ENCODE measurements around the gene NDUFAF7.
"Not testable (repeated sequence)": the region's sequence is repeated elsewhere in the genome, so short reads cannot be mapped to it uniquely, and the experiment has no call there.

The NDUFAF7 gene

DNA sequence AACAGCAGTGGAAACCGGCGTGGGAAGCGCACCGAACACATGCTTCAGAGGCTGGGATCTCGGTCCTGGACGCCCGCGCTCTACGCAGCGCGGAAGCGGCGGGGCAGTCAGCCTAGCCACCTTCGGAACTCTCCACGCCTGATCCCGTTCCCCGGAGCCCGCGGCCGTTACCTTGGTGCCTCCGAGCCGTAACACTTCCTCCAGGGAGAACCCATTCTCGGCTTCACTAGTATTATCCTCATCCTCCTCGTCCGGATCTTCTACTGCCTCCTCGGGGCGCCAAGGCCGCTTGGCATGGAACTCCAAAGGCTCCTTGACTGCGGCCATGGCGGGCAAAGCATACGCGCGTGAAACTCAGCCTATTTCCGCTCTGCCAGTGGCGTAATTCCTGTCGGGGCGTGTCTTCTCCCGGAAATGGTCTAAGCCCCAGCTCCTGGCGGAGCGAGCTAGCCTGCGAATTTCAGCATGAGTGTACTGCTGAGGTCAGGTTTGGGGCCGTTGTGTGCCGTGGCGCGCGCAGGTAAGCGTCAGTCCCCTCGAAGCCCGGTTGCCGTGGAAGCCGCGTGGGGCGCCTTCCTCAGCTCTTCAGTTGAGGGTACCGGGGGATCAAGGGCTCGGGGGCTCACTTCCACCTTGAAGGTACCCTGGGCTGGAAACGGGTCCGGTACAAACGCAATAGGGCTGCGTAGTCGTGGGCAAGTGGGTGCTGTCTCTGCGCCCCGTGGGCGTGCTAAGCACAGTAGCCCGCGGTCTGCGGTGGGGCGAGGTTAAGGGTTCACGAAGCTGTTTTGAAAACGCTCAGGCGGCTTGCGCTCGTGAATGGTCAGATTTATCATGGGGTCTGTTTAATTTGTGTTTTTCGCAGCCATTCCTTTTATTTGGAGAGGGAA lies at the start of gene NDUFAF7, which contains the start of gene CEBPZ:
Gene NDUFAF7 (plus strand): TSS at position 418 of the 890 bp plus-strand sequence. CDS start 48 bp downstream, at position 466.
Gene CEBPZ (minus strand): TSS at position 356 of the 890 bp plus-strand sequence. CDS start 29 bp downstream, at position 327.
- DNase-seq, result peak; percentile 82

GRCh38 chr2:37181726-37182684 lies 49.5 kb upstream of the NDUFAF7 start:
- DNase-seq, result no peak

DNA sequence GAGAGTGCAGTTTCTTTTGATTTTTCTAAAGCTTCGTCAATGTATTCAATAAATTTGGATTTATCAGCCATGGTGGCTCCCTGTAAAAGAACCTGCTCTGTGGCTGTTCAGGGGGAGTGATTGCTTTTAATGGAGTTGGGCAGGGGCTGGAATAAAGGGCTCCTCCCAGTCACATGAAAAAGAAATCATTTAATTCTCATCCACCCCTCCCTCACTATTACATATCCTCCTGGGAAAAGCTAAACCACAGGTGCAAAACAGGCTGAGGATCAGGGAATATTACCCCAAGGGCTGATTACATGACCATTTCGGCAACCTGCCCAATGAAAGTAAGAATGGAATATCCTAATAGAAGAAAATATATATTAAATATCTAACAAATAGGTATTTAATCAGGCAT lies 42.9 kb upstream of the NDUFAF7 start, which contains the start of gene SULT6B1:
Gene SULT6B1 (minus strand): TSS at position 101 of the 400 bp plus-strand sequence. CDS start 30 bp downstream, at position 71.
- no peak for DNase-seq

DNA sequence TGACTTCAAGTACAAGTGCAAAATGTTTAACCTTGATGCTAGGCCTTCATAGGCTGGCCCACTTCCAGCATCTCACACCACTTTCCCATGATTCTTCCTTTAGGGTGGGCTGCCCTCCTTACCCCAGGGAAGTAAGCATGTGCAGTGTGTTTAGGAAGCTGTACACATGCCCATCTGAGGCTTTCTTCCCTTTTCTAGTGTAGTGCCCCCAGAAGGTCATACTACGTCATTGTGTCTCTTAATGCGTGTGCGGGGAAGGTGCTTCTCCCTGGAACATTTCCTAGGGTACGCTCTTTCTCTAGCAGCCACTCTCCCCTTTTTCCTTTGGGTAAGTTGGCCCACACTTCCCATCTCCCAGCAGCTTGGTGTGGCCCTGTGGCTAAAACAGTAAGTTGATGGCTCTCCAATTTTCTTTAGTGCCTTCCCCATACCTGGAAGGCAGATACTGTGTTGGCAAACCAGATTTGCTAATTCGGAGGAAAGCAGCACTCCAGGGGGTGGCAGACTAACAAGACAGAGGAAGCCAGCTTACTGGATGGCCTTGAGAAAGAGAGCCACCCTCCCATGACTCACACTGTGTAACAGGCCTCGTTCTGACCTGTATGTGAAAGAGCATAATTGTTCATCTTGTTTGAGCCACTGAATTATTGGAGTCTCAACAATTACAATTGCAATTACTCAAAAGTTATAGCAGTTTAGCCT lies 41.9 kb upstream of the NDUFAF7 start:
- DNase-seq, result no peak

DNA sequence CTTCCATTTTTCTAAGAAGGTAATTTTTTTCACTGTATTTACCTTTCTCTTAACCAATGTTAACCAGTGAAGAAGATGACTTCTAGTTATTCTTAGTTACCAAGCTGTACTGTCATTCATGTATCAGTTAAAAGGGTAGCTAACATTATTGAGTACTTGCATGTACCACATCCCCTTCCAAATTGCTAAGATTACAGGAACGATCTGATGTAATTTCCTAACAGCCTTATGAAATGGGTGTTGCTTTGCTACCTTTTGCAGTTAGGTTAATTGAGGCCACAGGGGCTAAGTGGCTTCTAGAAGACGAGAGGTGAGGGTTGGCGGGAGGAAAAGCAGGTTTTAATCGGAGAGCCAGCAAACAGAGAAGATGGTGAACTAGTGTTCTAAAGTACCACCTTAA lies 41.2 kb upstream of the NDUFAF7 start:
- no peak for DNase-seq

GRCh38 chr2:37191253-37191652 lies 40.2 kb upstream of the NDUFAF7 start:
- no peak for DNase-seq

- no peak for DNase-seq
Observed at GRCh38 chr2:37191747-37192146, 39.7 kb upstream of the NDUFAF7 start.

DNA sequence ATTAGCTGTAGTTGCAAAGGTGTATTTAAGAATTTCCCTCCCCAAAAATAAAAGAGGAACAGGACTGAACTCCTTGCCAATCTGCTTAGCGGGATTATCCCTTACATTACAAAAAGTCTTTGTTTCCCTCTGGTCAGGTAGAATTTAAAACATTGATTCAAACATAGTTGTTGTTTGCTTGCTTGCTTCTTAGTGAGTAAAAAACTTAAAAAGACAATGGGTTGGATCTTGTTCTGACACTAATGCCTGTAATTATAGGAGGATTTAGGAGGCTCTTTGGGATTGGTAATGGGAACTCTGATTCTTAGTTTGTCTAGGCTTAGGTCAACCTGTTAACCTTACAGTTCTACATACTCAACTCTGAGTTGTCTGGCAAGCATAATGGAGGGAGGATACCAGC lies 38.9 kb upstream of the NDUFAF7 start:
- no peak for DNase-seq

DNA sequence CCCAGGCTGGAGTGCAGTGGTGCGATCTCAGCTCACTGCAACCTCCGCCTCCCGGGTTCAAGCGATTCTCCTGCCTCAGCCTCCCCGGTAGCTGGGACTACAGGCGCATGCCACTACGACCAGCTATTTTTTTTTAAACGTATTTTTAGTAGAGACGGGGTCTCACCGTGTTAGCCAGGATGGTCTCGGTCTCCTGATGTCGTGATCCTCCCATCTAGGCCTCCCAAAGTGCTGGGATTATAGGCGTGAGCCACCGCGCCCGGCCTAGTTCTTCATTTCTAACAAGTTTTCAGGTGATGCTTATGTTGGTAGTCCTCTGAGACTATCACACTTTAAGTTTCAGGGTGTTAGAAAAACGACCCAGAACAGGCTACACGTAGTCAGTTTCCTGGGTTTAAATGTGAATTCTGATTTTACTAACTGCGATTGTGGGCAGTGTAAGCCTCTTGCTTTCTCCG lies 35.6 kb upstream of the NDUFAF7 start:
- DNase-seq, result not testable (repeated sequence)

DNA sequence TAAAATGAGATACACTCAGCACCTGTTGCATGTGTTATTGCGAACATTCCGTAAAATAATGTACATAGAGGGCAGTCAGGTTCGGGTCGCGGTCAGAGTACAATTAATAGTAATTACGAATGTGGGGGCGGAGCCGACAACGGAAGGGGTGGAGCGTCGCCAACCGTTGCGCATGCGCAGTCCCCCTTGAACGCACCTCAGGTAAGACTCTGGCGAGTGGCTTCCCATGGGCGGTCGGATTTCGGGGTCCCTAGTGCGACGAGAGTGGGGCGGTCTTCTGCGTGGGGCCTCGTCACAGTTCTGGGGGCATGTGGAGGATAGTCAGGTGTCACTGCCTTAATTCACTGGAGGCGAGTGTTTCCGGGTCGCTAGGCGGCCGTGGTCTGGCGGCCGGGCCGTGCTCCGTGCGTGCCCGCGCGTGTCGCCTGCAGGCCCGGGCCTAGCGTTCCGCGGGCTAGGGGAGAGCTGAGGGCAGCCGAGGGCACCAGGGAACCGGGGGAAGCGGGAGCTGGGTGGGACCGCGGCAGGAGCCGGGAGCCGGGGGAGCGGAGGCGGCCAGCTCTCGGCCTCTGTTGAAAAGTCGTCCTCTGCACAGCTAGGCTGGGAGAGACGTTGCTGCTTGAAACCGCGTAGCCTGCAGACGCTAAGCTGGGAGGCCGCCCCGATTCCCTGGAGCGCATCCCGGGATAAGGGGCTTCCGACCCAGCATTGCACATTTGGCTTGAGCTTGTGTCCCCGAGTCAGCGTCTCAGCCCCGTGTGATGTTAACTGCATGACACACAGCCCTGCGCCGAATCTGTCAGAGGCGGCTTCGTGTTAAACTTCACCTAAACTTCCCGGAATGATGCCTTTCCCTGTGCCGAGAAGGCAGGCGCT lies 34.9 kb upstream of the NDUFAF7 start, which contains the start of gene CEBPZOS:
Gene CEBPZOS (plus strand): TSS at position 177 of the 876 bp plus-strand sequence. CDS start 3,209 bp downstream, outside the sequence.
- DNase-seq, result peak; percentile 83

- DNase-seq, result no peak
Observed at GRCh38 chr2:37198681-37199065, 32.8 kb upstream of the NDUFAF7 start.

- DNase-seq, result no peak
Observed at GRCh38 chr2:37201208-37201607, 30.2 kb upstream of the NDUFAF7 start.

DNA sequence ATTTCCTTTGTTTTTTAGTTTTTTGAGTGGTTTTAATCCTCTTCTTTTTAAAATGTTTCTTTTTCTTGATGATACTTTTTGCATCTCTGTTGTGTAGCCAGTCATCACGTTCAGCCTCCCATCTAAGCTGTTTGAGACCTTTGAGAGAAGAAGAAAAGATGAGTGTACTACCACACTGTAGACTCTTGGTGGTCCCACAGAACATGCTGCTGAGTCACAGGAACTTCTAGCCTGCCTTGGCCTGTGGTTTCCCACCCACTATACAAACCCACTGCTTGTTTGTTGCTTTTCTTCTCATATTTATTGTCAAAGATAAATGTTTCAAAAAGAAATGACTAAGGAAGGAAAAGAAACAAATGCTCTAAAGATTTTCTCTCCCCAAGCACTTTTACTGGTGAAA lies 29.7 kb upstream of the NDUFAF7 start:
- DNase-seq, result no peak

DNA sequence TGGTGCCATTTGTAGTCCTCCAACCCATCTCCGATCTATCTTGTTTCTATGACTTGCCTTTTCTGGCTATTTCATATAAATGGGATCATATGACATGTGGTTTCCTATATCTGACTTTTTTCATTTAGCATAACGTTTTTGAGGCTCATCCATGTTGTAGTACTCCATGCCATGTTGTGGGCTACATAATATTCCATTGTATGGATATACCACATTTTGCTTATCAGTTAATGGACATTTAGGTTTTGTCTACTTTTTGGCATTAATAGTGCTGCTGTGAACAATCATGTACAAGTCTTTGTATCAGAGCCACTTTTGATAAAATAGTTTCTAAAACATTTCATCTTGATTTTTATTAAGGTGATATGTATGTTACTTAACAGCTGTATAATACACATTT lies 27.8 kb upstream of the NDUFAF7 start:
- DNase-seq, result no peak

- DNase-seq, result not testable (repeated sequence)
Observed at GRCh38 chr2:37205071-37205661, 26.3 kb upstream of the NDUFAF7 start.

- DNase-seq, result no peak
Observed at GRCh38 chr2:37205689-37206341, 25.6 kb upstream of the NDUFAF7 start.

DNA sequence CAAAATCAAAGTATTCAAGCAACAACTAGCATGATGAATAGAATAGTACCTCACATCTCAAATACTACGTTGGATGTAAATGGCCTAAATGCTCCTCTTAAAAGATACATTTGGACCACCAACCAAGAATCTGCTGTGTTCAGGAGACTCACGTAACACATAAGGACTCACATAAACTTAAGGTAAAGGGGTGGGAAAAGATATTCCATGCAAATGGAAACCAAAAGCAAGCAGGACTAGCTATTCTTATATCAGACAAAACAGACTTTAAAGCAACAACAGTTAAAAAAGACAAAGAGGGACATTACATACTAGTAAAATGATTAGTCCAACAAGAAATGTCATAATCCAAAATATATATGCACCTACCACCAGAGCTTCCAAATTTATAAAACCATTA lies 24.7 kb upstream of the NDUFAF7 start:
- not testable (repeated sequence) for DNase-seq

DNA sequence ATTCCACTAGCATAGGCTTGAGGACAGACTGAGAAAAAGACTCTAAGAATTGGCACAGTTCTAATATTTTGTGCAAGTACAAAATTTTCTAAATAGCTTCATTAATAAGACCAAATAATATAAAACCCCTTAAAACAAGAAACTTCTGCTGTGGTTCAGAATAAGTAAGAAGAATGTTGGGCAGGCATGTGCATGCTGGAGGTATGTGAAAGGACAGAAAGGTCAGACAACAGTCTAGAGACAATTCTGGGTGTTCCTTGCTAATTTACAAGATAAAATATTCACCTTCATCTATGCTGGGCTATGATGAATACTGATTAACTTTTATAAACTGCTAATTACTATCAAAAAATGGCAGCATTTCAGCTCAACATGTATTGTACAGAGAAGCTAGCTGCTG lies 20.2 kb upstream of the NDUFAF7 start:
- DNase-seq, result no peak

GRCh38 chr2:37211939-37212338 lies 19.5 kb upstream of the NDUFAF7 start:
- no peak for DNase-seq

GRCh38 chr2:37215250-37215649 lies 16.2 kb upstream of the NDUFAF7 start:
- DNase-seq, result no peak

All from activated effector memory CD4-positive, alpha-beta T cell treated with Interleukin-2 at 50 U/mL for 16 hours (primary cell).